ENCODE results near the gene C17orf78.
"Not testable (repeated sequence)": the region's sequence is repeated elsewhere in the genome, so short reads cannot be mapped to it uniquely, and the experiment has no call there.

C17orf78 gene

GRCh38 chr17:37400505-37400904 lies 24.7 kb downstream of the C17orf78 start:
- peaks cover 17% of the 10 kb centered on the region for H3K79me1 ChIP-seq (replicated peaks; ENCODE audit: low read length, poor library complexity, severe bottlenecking)

GRCh38 chr17:37405522-37405921 lies 29.7 kb downstream of the C17orf78 start:
- 81% methylated on average over 14 of the region's 14 CpGs for WGBS
- not testable (repeated sequence) for H3K4ac ChIP-seq (ENCODE audit: low read depth in 1 of 2, low read length in 2 of 2); H3K18ac ChIP-seq (ENCODE audit: low read depth in 1 of 2, low read length in 2 of 2); H3K14ac ChIP-seq (ENCODE audit: low read length in 2 of 2); H2BK15ac ChIP-seq (ENCODE audit: low read depth, poor library complexity, severe bottlenecking); H2BK120ac ChIP-seq (ENCODE audit: low read depth, low read length); H3K27ac ChIP-seq (ENCODE audit: low read length, poor library complexity, severe bottlenecking); H3K27me3 ChIP-seq (ENCODE audit: control insufficient read depth in 1 of 2, insufficient read depth in 1 of 2, low read length in 2 of 2); H3K4me1 ChIP-seq (ENCODE audit: control insufficient read depth, insufficient read depth, low read depth, low read length); H3K23ac ChIP-seq (ENCODE audit: low read length in 2 of 2); H2BK12ac ChIP-seq (ENCODE audit: low read length in 2 of 2); H2AFZ ChIP-seq (ENCODE audit: low read depth, low read length); DNase-seq; H3K36me3 ChIP-seq (ENCODE audit: control insufficient read depth in 1 of 2, insufficient read depth in 2 of 2, low read depth in 1 of 2, low read length in 2 of 2); H2AK5ac ChIP-seq (ENCODE audit: low read length, severe bottlenecking); H2BK5ac ChIP-seq (ENCODE audit: low read depth, low read length, poor library complexity, severe bottlenecking); H4K8ac ChIP-seq (ENCODE audit: low read length); H4K91ac ChIP-seq (ENCODE audit: low read length); H3K9me3 ChIP-seq (ENCODE audit: control insufficient read depth, low read length)
- peak overlapping the region in 1 of 2 experiments; percentile 84 for H3K4me3 ChIP-seq (ENCODE audit: insufficient read depth in 1 of 2, low read depth in 1 of 2, low read length in 2 of 2)
- peak overlapping the region; percentile 92 for H3K9ac ChIP-seq (ENCODE audit: low read length)
- peak overlapping the region; percentile 0 for H3K4me2 ChIP-seq (ENCODE audit: low read length, poor library complexity, severe bottlenecking)
- peaks cover 30% of the 10 kb centered on the region for H3K79me1 ChIP-seq (replicated peaks; ENCODE audit: low read length, poor library complexity, severe bottlenecking)

More at GRCh38 chr17:37400505-37400904, 24.7 kb downstream of the C17orf78 start:
- Histone ChIP-seq H3K4ac (ENCODE audit: low read depth in 1 of 2, low read length in 2 of 2) (no peak overlapping the region), H3K18ac (ENCODE audit: low read depth in 1 of 2, low read length in 2 of 2) (no peak overlapping the region), H3K36me3 (ENCODE audit: control insufficient read depth in 1 of 2, insufficient read depth in 2 of 2, low read depth in 1 of 2, low read length in 2 of 2) (no peaks in the 10 kb centered on the region), H3K9me3 (ENCODE audit: control insufficient read depth, low read length) (no peaks in the 10 kb centered on the region), H4K91ac (ENCODE audit: low read length) (no peak overlapping the region), H3K4me1 (ENCODE audit: control insufficient read depth, insufficient read depth, low read depth, low read length) (peaks cover 2% of the 10 kb centered on the region), H3K27ac (ENCODE audit: low read length, poor library complexity, severe bottlenecking) (no peak overlapping the region), H2AFZ (ENCODE audit: low read depth, low read length) (no peak overlapping the region), H3K14ac (ENCODE audit: low read length in 2 of 2) (no peak overlapping the region), H2BK15ac (ENCODE audit: low read depth, poor library complexity, severe bottlenecking) (no peak overlapping the region), H2AK5ac (ENCODE audit: low read length, severe bottlenecking) (no peak overlapping the region), H3K9ac (ENCODE audit: low read length) (no peak overlapping the region), H2BK12ac (ENCODE audit: low read length in 2 of 2) (no peak overlapping the region), H2BK5ac (ENCODE audit: low read depth, low read length, poor library complexity, severe bottlenecking) (no peak overlapping the region), H3K4me2 (ENCODE audit: low read length, poor library complexity, severe bottlenecking) (no peak overlapping the region), H4K8ac (ENCODE audit: low read length) (no peak overlapping the region), H2BK120ac (ENCODE audit: low read depth, low read length) (no peak overlapping the region), H3K4me3 (ENCODE audit: insufficient read depth in 1 of 2, low read depth in 1 of 2, low read length in 2 of 2) (no peak overlapping the region), H3K27me3 (ENCODE audit: control insufficient read depth in 1 of 2, insufficient read depth in 1 of 2, low read length in 2 of 2) (no peaks in the 10 kb centered on the region), H3K23ac (ENCODE audit: low read length in 2 of 2) (no peak overlapping the region)
- DNase-seq = no peak

- H3K18ac ChIP-seq (ENCODE audit: low read depth in 1 of 2, low read length in 2 of 2) = peak overlapping the region; percentile 95
- peak overlapping the region; percentile 67 for H4K8ac ChIP-seq (ENCODE audit: low read length)
- peak overlapping the region; percentile 84 to 98 for H3K4me3 ChIP-seq (ENCODE audit: insufficient read depth in 1 of 2, low read depth in 1 of 2, low read length in 2 of 2)
- peak overlapping the region; percentile 62 for H3K4me2 ChIP-seq (ENCODE audit: low read length, poor library complexity, severe bottlenecking)
- peak overlapping the region in 1 of 2 experiments; percentile 81 for H3K4ac ChIP-seq (ENCODE audit: low read depth in 1 of 2, low read length in 2 of 2)
- no peaks in the 10 kb centered on the region for H3K27me3 ChIP-seq (ENCODE audit: control insufficient read depth in 1 of 2, insufficient read depth in 1 of 2, low read length in 2 of 2)
- peak overlapping the region in 1 of 2 experiments; percentile 39 for H2BK12ac ChIP-seq (ENCODE audit: low read length in 2 of 2)
- peak overlapping the region; percentile 92 for H3K9ac ChIP-seq (ENCODE audit: low read length)
- peaks cover under 1 to 14% of the 10 kb centered on the region in 2 experiments for H3K36me3 ChIP-seq (ENCODE audit: control insufficient read depth in 1 of 2, insufficient read depth in 2 of 2, low read depth in 1 of 2, low read length in 2 of 2)
- H3K79me1 ChIP-seq (replicated peaks; ENCODE audit: low read length, poor library complexity, severe bottlenecking) = peaks cover 32% of the 10 kb centered on the region
- no peaks in the 10 kb centered on the region for H3K9me3 ChIP-seq (ENCODE audit: control insufficient read depth, low read length)
- WGBS = 2% methylated on average over 21 of the region's 21 CpGs
- peak overlapping the region; percentile 85 for H2AFZ ChIP-seq (ENCODE audit: low read depth, low read length)
- DNase-seq = no peak
- H3K4me1 ChIP-seq (ENCODE audit: control insufficient read depth, insufficient read depth, low read depth, low read length) = peaks cover 8% of the 10 kb centered on the region
- no peak overlapping the region for H2BK5ac ChIP-seq (ENCODE audit: low read depth, low read length, poor library complexity, severe bottlenecking)
- H3K14ac ChIP-seq (ENCODE audit: low read length in 2 of 2) = peak overlapping the region in 1 of 2 experiments; percentile 100
- peak overlapping the region; percentile 65 for H3K27ac ChIP-seq (ENCODE audit: low read length, poor library complexity, severe bottlenecking)
- peak overlapping the region in 1 of 2 experiments; percentile 34 for H3K23ac ChIP-seq (ENCODE audit: low read length in 2 of 2)
- no peak overlapping the region for H2AK5ac ChIP-seq (ENCODE audit: low read length, severe bottlenecking)
- peak overlapping the region; percentile 92 for H2BK120ac ChIP-seq (ENCODE audit: low read depth, low read length)
- peak overlapping the region; percentile 39 for H2BK15ac ChIP-seq (ENCODE audit: low read depth, poor library complexity, severe bottlenecking)
- peak overlapping the region; percentile 60 for H4K91ac ChIP-seq (ENCODE audit: low read length)
Observed at GRCh38 chr17:37405955-37406634, 30.3 kb downstream of the C17orf78 start.

GRCh38 chr17:37406635-37407461 lies 31.1 kb downstream of the C17orf78 start, which contains the start of the genes ACACA and TADA2A:
Gene ACACA (minus strand): TSS chr17:37406836. CDS start chr17:37406299, 537 bp downstream.
Gene TADA2A (plus strand): TSS chr17:37406886. CDS start chr17:37411366, 4,480 bp downstream.
- peak within 1 kb of the TSS; percentile 57 for H2BK5ac ChIP-seq (ENCODE audit: low read depth, low read length, poor library complexity, severe bottlenecking)
- H3K36me3 ChIP-seq (ENCODE audit: control insufficient read depth in 1 of 2, insufficient read depth in 2 of 2, low read depth in 1 of 2, low read length in 2 of 2) = peaks cover 5 to 20% of the 10 kb centered on the region in 2 experiments
- H2BK15ac ChIP-seq (ENCODE audit: low read depth, poor library complexity, severe bottlenecking) = peak within 1 kb of the TSS; percentile 39
- peaks cover 30% of the 10 kb centered on the region for H3K79me1 ChIP-seq (replicated peaks; ENCODE audit: low read length, poor library complexity, severe bottlenecking)
- H3K9ac ChIP-seq (ENCODE audit: low read length) = peak within 1 kb of the TSS; percentile 98
- H3K4me1 ChIP-seq (ENCODE audit: control insufficient read depth, insufficient read depth, low read depth, low read length) = peaks cover 8% of the 10 kb centered on the region
- peak within 1 kb of the TSS; percentile 85 for H2AFZ ChIP-seq (ENCODE audit: low read depth, low read length)
- peak; percentile 82 for DNase-seq
- WGBS = 1% methylated on average over 44 of the region's 98 CpGs
- H2AK5ac ChIP-seq (ENCODE audit: low read length, severe bottlenecking) = peak within 1 kb of the TSS; percentile 53
- peak within 1 kb of the TSS; percentile 96 for H4K8ac ChIP-seq (ENCODE audit: low read length)
- peak within 1 kb of the TSS; percentile 92 for H2BK120ac ChIP-seq (ENCODE audit: low read depth, low read length)
- peak within 1 kb of the TSS; percentile 35 to 81 for H3K4ac ChIP-seq (ENCODE audit: low read depth in 1 of 2, low read length in 2 of 2)
- H3K27me3 ChIP-seq (ENCODE audit: control insufficient read depth in 1 of 2, insufficient read depth in 1 of 2, low read length in 2 of 2) = no peaks in the 10 kb centered on the region
- peak within 1 kb of the TSS; percentile 82 for H3K27ac ChIP-seq (ENCODE audit: low read length, poor library complexity, severe bottlenecking)
- H4K91ac ChIP-seq (ENCODE audit: low read length) = peak within 1 kb of the TSS; percentile 78
- peak within 1 kb of the TSS; percentile 95 for H3K18ac ChIP-seq (ENCODE audit: low read depth in 1 of 2, low read length in 2 of 2)
- peak within 1 kb of the TSS in 1 of 2 experiments; percentile 100 for H3K14ac ChIP-seq (ENCODE audit: low read length in 2 of 2)
- peak within 1 kb of the TSS; percentile 94 to 98 for H3K4me3 ChIP-seq (ENCODE audit: insufficient read depth in 1 of 2, low read depth in 1 of 2, low read length in 2 of 2)
- H3K4me2 ChIP-seq (ENCODE audit: low read length, poor library complexity, severe bottlenecking) = peak within 1 kb of the TSS; percentile 94
- H3K9me3 ChIP-seq (ENCODE audit: control insufficient read depth, low read length) = no peaks in the 10 kb centered on the region
- H2BK12ac ChIP-seq (ENCODE audit: low read length in 2 of 2) = peak within 1 kb of the TSS in 1 of 2 experiments; percentile 84
- peak within 1 kb of the TSS in 1 of 2 experiments; percentile 34 for H3K23ac ChIP-seq (ENCODE audit: low read length in 2 of 2)

All from mesenchymal stem cell (in vitro differentiated cells and primary cell).